ENCODE data around the gene TSFM. TPM values are rescaled to one million over a fixed set of nuclear protein-coding genes. Genes with fewer than 3 reads are reported as not detected.

The TSFM gene
- total and polyA plus RNA-seq, 4 donors, result 14.6 to 60.5 (median 38.2) TPM

DNA sequence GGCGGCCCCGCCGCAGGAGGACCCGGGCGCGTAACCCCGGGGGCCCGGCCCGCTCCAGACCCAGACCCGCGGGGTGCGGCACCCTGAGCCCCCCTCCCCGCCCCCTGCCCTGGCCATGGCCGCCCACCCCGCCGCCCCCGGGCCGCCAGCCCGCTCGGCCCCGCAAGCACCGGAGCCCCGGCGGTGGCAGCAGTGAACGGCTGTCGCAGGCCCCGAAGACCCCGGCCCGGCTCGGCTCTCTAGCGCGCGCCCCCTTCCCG is 27.5 kb upstream of the TSFM start:
- Histone ChIP-seq H3K4me3 (ENCODE audit: low read depth in 1 of 3, low read length in 3 of 3) (peak overlapping the region in 1 of 3 donors; percentile 79), H3K36me3 (ENCODE audit: control insufficient read depth in 4 of 4, insufficient read depth in 3 of 4, low read depth in 1 of 4, low read length in 3 of 4) (peaks cover 0 to 7% (median 2%) of the 10 kb centered on the region in 4 donors), H3K9me3 (ENCODE audit: control insufficient read depth in 4 of 4, low read length in 3 of 4) (no peaks in the 10 kb centered on the region), H3K9ac (ENCODE audit: low read depth in 1 of 2, low read length in 2 of 2) (no peak overlapping the region), H3K4me1 (ENCODE audit: control insufficient read depth in 4 of 4, insufficient read depth in 4 of 4, low read length in 3 of 4) (peaks cover 6 to 35% (median 27%) of the 10 kb centered on the region in 4 donors), H3K27me3 (ENCODE audit: control insufficient read depth in 4 of 4, insufficient read depth in 4 of 4, low read length in 3 of 4) (no peaks in the 10 kb centered on the region), H3K27ac (ENCODE audit: low read depth in 1 of 2, low read length in 2 of 2) (no peak overlapping the region)
- no peak for DNase-seq (ENCODE audit: low spot score)
- TF ChIP-seq, protein P1, sequence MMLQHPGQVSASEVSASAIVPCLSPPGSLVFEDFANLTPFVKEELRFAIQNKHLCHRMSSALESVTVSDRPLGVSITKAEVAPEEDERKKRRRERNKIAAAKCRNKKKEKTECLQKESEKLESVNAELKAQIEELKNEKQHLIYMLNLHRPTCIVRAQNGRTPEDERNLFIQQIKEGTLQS (IDR thresholded peaks at IDR 0.05), result no peak
- no peak for TF ChIP-seq HNF4G (IDR thresholded peaks at IDR 0.05)
- TF ChIP-seq NR2F2 (IDR thresholded peaks at IDR 0.05), result no peak
- TF ChIP-seq MAX (IDR thresholded peaks at IDR 0.05), result no peak
- TF ChIP-seq GABPA (IDR thresholded peaks at IDR 0.05 in 1 of 2, conservative IDR thresholded peaks at IDR 0.05 in 1 of 2), result no peak
- TF ChIP-seq YY1 (IDR thresholded peaks at IDR 0.05), result no peak
- WGBS, result under 1% methylated on average over 34 of the region's 34 CpGs

DNA sequence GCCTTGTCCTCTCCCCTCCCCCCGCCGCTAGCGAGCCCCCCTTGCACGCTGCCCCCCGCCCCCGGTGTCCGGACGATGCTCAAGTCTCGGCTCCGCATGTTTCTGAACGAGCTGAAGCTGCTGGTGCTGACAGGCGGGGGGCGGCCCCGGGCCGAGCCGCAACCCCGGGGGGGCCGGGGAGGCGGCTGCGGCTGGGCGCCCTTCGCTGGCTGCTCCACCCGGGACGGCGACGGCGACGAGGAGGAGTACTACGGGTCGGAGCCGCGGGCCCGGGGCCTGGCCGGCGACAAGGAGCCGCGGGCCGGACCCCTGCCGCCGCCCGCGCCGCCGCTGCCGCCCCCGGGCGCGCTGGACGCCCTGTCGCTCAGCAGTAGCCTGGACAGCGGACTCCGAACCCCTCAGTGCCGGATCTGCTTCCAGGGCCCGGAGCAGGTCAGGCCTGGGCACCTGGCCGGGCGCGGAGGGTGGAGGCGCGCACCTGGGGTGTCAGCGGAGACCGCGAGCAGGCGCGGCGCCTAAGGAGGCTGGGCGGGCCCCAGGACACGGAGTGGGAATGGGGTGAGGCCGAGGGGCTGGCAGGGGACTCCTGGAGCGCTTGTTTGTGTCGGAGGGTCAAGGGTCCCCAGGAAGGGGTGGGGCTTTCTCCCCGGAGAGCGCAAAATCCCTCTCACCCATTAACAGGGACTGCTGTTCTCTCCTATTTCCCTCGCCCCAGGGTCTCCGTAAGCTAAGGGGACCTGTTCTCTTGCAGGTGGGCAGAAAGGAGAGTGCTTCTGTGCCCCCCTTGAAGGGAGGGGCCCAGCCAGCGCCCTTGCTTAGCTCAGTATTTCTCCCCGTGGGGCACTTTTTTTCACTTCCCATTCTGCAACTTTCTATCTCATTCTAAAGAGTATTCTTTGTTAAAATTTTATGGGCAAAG is 26.9 kb upstream of the TSFM start:
- WGBS, result under 1% methylated on average over 76 of the region's 76 CpGs
- H3K9ac ChIP-seq (ENCODE audit: low read depth in 1 of 2, low read length in 2 of 2), result peak overlapping the region in 1 of 2 donors; percentile 42
- peak; percentile 67 for DNase-seq (ENCODE audit: low spot score)
- H3K36me3 ChIP-seq (ENCODE audit: control insufficient read depth in 4 of 4, insufficient read depth in 3 of 4, low read depth in 1 of 4, low read length in 3 of 4), result peaks cover 0 to 7% (median 2%) of the 10 kb centered on the region in 4 donors
- peaks cover 6 to 35% (median 26%) of the 10 kb centered on the region in 4 donors for H3K4me1 ChIP-seq (ENCODE audit: control insufficient read depth in 4 of 4, insufficient read depth in 4 of 4, low read length in 3 of 4)
- H3K27me3 ChIP-seq (ENCODE audit: control insufficient read depth in 4 of 4, insufficient read depth in 4 of 4, low read length in 3 of 4), result no peaks in the 10 kb centered on the region
- peak overlapping the region; percentile 26 to 79 (median 66) for H3K4me3 ChIP-seq (ENCODE audit: low read depth in 1 of 3, low read length in 3 of 3)
- no peak for TF ChIP-seq ZBTB33 (IDR thresholded peaks at IDR 0.05)
- TF ChIP-seq GABPA (IDR thresholded peaks at IDR 0.05 in 1 of 2, conservative IDR thresholded peaks at IDR 0.05 in 1 of 2), result no peak
- TF ChIP-seq HNF4A (conservative IDR thresholded peaks at IDR 0.05), result no peak
- TF ChIP-seq, protein P1 (IDR thresholded peaks at IDR 0.05), result no peak
- TF ChIP-seq SP1 (IDR thresholded peaks at IDR 0.05), result no peak
- TF ChIP-seq MAX (IDR thresholded peaks at IDR 0.05), result no peak
- TF ChIP-seq NR2F2 (IDR thresholded peaks at IDR 0.05), result no peak
- no peak for TF ChIP-seq REST (IDR thresholded peaks at IDR 0.05)
- TF ChIP-seq EGR1 (IDR thresholded peaks at IDR 0.05; ENCODE audit: low read depth in 2 of 2), result no peak
- TF ChIP-seq TAF1 (conservative IDR thresholded peaks at IDR 0.05), result no peak
- no peak for TF ChIP-seq FOXA1 (IDR thresholded peaks at IDR 0.05)
- TF ChIP-seq, protein P2, sequence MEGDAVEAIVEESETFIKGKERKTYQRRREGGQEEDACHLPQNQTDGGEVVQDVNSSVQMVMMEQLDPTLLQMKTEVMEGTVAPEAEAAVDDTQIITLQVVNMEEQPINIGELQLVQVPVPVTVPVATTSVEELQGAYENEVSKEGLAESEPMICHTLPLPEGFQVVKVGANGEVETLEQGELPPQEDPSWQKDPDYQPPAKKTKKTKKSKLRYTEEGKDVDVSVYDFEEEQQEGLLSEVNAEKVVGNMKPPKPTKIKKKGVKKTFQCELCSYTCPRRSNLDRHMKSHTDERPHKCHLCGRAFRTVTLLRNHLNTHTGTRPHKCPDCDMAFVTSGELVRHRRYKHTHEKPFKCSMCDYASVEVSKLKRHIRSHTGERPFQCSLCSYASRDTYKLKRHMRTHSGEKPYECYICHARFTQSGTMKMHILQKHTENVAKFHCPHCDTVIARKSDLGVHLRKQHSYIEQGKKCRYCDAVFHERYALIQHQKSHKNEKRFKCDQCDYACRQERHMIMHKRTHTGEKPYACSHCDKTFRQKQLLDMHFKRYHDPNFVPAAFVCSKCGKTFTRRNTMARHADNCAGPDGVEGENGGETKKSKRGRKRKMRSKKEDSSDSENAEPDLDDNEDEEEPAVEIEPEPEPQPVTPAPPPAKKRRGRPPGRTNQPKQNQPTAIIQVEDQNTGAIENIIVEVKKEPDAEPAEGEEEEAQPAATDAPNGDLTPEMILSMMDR (IDR thresholded peaks at IDR 0.05; ENCODE audit: low read depth, low read length, missing input control), result no peak
- no peaks in the 10 kb centered on the region for H3K9me3 ChIP-seq (ENCODE audit: control insufficient read depth in 4 of 4, low read length in 3 of 4)
- no peak overlapping the region for H3K27ac ChIP-seq (ENCODE audit: low read depth in 1 of 2, low read length in 2 of 2)

Data from liver (tissue), 9 donors.